OCI-M1 (cell line): ENCODE measurements around the gene PLK5.
"Not testable (repeated sequence)": the region's sequence is repeated elsewhere in the genome, so short reads cannot be mapped to it uniquely, and the experiment has no call there.

ENCODE experiments used
- DNase-seq: peaks from one replicate; lab custom pipeline; 2025; lab: John Stamatoyannopoulos, UW

The PLK5 gene

DNA sequence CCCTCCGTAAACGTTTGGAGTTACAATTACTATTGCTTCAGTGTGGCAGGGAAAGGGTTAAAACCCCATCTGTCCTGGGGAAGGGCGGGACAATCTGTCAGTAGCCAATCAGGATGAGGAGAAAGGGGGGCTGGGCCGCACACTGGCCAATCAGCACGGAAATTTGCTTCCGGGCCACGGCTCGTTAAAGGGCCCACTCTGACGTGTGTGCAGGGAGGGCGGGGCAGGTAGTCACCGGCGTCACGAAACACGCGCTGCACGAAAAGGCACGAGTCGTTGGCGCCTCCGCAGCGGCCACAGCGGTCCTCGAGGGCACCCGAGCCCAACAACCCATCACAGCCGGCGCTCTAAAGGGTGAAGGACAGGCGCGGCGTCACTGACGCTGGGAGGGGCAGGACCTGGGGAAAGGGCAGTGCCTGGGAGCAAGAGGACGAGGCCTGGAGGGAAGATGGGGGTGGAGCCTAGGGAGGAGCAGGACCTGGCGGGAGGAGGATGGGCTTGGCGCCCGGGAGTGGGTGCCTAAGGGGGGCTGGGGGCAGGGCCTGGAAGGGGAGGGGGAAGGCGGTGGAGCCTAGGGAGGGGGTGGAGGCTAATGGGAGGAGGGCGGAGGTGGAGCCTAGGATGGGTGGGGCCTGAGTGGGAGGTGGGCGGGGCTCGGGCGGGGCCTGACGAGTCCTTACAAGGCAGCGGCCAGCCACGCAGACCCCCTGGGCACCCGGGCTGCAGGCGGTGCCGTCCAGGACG is 15.9 kb upstream of the PLK5 start:
- peak; percentile 96 for DNase-seq

DNA sequence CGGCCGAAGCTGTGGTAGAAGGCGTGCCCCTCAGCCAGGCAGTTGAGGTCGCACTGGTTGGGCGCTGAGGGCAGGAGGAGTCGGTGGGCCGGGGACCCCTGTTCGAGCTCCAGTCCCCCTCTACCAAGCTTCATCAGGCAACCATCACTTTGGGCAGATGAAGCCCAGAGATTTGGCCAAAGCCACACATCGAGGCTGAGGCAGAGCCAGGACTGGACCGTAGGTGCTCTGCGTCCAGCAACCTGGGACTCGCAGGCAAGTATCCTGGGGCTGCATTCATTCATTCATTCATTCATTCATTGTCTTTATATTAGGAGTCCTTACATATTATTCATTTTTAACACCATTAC is 15.4 kb upstream of the PLK5 start:
- DNase-seq, result peak; percentile 32

DNA sequence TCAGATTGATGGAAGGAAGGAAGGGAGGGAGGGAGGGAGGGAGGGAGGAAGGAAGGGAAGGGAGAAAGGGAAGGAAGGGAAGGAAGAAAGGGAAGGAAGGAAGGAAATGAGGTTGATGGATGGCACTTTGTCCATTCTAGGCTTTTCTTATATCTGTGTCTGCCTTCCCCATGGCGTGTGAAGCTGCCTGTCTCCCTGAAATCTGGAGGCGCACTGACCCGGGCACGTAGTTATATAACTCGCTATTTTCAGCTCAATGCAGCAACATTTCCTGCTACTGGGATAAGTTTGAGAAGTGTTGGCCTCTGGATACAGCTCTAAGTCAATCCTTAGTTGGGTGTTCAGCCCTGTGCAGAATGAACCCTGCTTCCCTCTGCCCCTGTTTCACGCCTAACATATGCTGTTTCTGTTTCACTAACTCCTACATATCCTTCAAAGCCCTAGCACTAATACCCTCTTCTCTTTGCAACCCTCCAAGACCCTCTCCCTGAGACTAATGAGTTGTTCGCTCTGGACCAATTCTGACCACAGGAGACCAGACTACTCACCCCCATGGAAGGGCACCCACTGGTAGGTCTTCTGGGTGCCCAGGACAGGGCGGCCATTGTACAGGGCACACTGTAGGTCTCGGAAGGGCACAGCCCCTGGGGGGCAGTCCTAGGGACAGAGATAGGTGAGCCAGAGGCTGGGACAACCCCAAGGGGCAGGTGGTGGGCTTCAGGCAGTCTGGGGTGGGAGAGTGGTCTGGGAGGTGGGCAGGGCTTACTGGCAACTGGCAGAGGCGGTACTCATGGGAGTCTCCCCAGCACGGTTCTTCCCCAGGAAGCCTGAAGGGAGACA is 14.1 kb upstream of the PLK5 start:
- no peak for DNase-seq

DNA sequence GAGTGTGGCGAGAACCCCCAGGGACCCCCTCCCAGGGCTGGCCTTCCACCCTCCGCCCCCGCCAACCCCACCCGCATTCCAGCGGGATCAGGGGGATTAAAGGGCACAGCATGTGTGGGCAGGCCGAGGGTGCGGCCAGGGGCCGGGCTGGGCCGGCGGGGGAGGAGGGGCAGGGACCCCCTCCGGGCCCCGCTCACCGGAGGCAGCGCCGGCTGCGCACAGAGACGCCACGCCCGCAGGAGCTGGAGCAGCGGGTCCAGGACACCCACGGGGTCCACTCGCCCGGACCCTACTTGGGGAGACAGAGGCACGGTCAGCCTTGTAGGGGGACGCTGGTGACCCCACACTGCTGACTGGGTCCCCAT is 13.5 kb upstream of the PLK5 start:
- DNase-seq, result no peak

DNA sequence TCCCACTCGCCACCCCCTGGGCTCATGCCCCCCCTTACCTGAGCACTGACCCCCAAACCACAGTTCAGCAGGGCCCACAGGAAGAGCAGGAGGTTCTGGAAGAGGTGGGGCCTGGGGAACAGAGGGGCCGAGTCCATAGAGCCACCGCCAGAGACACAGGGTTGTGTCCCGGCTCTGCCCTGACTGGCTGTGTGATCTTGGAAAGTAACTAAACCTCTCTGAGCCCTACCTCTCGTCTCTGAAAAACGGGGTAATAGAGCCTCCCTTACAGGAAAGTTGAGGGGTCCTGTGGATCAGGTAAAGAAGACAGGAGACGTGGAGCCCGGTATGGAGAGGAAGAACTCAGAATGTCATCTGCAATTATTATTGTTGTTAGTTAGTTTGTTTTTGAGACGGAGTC is 13.1 kb upstream of the PLK5 start:
- DNase-seq, result no peak

DNA sequence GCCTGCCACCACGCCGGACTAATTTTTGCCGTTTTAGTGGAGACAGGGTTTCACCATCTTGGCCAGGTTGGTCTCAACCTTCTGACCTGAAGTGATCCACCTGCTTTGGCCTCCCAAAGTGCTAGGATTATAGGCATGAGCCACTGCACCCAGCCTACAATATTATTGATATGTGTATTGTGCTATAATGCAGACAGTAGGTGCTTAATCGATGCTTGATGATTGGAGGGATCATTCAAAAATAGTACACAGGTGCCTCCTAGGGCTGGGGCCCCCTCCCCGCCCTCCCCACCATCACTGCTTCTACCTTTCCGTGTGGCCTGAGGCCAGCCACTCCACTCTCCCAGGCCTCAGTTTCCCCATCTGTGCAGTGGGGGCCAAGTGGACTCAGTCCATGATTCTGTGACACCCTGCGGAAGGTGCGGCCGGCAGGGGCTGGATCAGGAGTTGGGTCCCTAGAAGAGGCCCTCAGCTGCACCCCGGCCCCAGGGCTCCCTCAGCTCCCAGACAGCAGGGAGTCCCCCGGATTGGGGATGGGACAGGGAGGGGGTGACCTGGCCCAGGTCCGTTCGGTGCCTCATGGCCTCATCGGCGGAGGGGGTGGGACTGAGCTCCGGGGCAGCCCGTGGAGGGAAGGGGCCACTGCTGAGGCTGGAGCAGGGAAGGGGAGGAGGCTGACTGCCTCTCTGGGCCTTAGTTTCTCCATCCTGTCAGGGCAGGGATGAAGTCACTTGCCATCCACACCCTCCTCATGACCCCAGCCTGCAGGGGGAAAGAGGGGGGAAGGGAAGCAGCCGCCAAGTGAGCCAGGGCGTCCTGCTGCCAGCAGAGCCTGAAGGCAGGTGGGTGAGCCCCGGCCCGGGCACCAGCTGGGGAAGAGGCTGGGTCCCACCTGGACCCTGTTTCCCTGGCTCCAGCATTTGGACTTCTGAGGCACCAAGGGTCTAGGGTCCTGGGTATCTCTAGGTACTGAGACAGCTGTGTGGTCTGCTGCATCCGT is 12.3 kb upstream of the PLK5 start:
- DNase-seq, result no peak

DNA sequence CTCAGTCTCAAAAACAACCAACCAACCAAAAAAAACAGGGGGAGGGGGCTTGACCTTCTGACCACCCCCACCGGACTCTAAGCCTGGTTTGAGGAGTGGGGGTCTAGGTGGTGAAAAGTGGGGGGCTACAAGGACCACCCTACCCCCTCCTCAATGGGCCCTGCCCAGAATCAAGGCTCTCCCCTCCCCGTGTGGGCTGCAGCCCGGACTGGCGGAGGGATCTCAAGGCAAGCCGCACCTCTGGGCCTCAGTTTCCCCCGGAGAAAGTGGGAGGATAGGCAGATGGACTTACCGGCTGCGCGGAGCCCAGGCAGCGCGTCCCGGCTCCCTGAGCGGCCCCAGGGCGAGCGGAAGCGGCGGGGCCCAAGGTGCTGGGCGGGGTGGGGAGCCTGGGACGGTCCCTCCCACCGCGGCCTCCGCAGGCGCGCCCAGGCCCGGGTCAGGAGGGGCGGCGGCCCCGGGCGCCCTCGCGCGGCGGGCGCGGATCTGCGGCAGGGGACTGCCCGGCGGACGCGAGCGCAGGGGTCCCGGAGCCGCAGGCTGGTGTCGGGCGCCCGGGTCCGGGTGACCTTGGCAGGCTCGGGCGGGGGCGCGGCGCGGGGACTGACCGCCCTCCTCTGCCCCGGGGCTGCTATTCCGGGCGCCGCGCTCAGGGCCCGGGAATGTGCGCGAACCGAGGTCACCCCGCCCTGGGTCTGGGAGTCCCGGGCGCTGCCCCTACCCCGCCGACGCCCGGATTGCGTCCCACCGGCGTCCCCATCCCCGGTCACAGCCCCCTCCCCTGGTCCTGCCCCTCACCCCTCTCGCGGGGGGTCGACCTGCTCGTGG is 11.0 kb upstream of the PLK5 start, which contains the start of gene ADAMTSL5:
Gene ADAMTSL5, minus strand, starts transcription at position 349 of the 828 bp plus-strand sequence. CDS start 2,076 bp downstream, outside the sequence.
- DNase-seq, result peak; percentile 68

DNA sequence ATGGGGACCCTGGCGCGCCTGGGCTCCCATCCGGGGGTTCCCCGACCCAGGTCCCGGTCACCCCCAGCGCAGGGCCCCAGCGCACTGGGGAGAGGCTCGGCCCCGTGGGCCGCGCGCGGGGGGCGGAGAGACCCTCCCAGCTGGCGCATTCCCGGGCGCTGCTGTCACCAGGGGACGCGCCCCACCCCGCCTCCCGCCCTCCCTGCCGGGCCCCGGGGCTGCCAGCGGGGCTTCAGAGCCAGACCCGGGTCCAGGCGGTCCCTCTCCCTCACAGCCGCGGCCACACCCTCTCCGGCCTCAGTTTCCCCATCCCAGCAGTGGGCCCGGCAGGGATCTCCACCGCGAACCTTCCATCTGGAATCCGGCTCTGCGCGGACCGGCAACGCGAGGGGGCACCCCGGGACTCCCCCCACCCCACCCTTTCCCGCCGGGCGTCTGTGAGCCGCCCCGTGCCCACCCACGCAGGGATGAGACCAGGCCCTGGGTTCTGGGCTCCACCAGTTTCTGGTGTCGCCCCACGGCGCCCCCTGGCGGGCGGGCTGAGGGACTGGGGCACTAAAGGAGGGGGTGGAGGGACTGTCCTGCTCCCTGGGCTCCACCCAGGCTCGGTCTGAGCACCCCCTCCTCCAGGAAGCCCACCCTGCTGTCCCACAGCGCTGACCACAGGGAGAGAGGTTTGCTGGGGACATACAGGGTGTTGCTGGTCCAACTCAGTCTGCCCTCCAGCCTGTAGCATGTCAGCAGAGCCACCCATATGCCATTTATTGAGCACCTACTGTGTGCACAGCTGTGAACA is 10.2 kb upstream of the PLK5 start:
- DNase-seq, result peak; percentile 73

DNA sequence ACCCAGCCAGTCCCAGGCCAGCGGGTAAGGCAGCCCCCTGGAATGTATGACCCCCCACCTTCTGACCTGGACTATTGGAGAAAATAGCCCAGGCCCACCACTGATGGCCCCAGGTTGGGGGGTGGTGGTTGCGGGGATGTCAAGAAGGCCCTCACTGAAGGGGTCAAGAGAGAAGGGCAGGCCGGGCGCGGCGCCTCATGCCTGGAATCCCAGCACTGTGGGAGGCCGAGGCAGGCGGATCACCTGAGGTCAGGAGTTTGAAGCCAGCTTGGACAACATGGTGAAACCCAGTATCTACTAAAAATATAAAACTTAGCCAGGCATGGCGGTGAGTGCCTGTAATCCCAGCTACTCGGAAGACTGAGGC is 9.6 kb upstream of the PLK5 start:
- no peak for DNase-seq

DNA sequence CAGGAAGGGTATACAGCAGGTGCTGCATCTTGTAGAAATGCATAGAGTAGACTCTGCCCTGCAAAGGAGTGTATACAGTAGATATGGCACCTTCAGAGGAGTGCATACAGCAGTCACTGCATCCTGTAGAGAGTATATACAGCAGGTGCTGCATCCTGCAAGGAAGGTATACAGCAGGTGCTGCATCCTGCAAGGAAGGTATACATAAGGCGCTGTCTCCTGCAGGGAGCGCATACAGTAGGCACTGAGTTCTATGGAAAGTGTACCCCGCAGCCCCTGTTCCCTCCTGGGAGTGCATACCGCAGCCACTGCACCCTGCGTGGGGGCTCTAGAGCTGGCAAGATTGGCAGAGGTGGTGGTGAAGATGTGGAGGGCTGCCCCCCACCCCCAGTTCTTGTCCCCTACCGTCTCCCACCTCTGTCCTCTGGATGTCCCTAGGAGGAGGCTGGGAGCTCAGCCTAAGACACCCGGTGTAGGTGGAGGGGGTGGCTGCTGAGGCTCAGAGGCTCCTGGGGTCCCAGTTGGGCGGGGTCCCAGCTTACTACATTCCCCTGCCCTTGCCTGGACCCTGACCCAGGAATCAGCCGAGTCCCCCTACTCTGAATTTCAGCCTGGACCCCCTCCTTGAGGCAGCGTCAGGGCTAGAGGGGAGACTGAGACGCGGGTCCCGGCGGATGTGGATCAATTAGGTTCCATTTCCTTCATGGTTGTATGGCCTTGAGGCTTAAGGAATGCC is 8.7 kb upstream of the PLK5 start:
- DNase-seq, result no peak

DNA sequence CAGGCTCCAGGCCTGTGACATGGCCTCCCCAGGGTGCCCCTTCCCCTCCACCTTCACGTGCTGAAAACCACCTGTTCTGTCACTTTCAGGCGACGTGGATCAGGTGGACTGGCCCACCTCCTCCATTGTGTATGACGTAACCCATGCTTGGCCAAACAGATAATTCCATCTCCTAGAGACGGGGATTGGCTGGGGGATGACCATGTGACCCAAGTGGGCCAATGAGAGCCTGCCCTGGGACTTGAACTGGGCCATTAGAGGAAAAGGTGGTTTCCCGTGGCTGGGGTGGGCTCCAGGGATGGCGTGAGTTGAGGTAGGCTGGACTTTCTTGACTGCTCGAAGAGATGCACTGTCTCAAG is 7.5 kb upstream of the PLK5 start:
- DNase-seq, result no peak

DNA sequence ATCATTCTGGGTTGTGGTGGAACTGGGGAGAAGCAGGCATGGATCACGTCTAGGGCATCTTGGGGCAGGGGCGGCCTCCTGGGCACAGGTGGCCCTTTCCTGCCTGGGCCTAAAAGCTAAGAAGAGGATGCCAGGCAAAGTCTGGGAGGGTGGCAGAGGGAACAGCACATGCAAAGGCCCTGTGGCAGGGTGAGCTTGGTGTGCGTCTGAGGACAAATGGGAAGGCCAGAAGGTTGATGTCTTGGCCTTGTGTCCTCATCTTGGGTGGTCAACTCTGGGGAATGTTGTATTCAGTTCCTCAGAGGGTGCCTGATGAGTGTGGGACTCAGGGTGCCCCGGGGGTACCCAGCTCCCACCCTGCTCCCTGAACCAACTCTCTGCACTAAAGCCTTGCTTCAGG is 5.4 kb upstream of the PLK5 start:
- DNase-seq, result no peak

DNA sequence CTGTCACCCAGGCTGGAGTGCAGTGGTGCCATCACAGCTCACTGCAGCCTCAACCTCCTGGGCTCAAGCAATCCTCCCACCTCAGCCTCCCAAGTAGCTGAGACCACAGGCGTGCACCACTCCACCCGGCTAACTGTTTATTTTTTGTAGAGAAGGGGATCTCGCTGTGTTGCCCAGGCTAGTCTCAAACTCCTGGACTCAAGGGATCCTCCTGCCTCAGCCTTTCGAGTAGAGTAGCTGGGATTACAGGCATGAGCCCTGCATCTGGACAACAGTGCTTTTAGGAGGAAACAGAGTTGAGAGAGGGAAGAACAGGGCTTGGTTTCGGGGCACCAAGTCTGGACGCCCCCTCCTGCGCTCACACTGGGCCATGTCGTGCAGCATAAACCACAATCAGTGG is 4.1 kb upstream of the PLK5 start:
- DNase-seq, result not testable (repeated sequence)

DNA sequence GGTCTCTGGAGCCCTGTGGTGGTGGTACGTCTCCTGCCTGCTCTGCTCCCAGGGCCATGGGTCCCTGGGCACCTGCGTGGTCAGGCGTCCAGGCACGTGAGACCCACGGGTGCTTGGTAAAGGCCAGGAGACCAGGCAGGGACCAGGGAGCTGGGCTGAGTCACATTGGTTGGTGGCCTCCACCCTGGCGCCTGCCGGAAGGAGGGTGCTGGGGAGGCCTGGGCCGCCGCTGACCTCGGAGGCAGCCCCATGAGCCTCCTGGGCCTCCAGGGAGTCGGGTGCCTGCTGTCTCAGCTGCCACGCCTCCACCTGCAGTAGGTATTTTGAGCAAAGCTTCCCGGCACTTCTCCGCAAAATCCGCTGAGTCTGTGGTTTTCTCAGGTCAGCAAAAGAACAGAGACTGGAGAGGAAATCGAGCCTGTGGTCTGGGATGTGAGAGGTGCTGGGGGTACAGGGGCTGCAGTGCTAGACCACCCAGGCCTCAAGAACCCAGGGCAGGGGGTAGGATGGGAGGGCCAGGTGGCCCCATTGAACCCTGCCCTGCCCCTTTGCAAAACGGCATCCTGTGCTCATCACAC is 3.6 kb upstream of the PLK5 start:
- DNase-seq, result no peak

DNA sequence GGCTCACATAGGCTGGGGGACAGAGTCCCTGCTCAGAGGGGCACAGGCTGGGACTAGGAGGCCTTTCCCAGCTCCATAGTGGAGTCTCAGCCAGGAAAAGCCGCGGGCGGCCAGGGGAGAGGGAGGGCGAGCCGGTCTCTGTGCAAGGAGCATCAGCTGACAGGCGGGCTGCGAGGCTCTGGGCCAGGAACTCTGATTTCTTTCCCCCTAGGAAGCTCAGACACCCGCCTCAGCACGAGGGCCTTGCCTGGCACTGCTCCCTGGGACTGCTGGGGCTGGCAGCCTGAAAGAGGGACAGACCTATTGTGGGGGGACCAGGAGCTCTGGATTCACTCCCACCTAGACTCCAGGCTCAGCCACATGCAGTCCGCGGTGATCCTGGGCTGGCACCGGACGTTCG is 2.2 kb upstream of the PLK5 start:
- DNase-seq, result no peak

DNA sequence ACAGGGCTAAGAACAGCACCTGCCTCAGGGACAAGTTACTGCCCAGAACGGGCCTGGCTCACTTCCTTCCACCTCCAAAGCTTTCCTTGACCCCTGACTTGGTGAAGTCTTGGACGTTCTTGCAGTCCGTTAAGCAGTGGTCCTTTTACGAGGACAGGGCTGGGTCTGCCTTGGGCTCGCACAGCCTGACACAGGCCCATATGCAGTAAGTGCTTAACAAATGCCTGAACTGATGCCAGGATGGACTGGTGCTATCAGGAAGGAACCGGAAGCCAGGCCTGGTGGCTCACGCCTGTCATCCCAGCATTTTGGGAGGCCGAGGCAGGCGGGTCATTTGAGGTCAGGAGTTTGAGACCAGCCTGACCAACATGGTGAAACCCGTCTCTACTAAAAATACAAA is 1.8 kb upstream of the PLK5 start:
- DNase-seq, result no peak

DNA sequence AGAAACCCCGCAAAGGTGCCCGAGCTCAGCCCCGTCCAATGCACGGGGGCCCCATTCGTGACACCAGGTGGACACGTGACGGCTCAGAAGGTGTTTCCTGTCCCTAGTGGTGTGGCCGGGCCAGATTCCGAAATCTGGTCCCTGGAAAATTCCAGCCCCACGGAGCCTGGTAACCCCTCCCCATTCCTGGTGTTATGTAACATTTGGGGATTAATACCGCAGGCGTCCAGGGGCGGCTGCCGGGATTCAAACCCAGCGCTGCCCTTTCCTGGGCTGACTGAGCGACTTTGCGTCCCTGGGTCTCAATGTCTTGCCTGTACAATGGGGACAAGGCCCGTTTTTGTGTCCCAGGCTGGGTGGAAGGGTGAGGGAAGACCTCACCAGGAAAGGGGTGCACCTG is 1.0 kb upstream of the PLK5 start:
- no peak for DNase-seq

DNA sequence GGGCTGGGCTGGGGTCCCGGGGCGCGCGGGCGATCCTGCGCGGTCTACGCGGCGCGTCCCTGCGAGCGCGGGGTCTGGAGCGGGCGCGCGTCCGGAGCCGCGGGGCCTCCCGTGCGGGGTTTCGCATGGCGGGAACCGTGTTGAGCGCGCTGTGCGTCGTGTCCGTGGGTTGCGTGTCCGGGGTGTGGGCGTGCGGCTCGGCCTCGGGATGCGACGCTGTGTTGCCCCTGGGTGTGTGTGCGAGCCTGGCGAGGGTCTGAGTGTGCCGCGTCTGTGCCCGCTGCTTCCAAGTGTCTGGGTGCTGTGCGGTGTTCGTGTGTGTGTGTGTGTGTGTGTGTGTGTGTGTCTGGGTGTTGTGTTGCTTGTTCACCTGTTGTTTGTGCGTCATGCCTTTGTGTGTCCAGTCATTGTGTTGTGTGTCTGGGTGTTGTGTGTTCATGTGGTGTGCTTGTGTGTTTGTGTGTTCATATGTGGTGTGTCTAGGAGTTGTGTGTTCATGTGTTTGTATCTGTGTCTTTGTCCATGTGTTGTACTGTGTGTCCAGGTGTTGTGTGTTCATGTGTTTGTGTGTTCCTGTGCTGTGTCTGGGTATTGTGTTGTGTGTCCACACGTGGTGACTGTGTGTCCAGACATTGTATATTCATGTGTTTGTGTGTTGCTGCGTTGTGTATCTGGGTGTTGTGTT is 552 bp downstream of the PLK5 start:
- no peak for DNase-seq

DNA sequence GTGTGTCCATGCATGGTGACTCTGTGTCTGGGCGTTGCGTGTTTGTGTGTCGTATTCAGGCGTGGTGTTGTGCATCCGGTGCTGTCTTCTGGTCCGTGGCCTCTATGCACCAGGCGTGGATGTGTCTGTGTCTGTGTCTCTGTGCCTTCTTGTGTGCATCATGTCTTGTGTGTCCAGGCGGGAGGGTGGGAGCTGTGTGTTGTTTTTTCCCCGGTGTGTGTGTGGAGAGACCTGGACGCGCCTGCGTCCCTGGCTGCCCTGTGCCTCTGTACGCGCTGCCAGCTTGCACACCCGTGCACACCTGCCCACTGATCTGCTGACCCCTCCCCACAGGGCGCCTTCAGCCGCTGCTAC is 1.1 kb downstream of the PLK5 start:
- DNase-seq, result no peak
